ENCODE data around the gene CYTL1. TPM values are rescaled to one million over a fixed set of nuclear protein-coding genes. Genes with fewer than 3 reads are reported as not detected.

Gene CYTL1
- total and polyA plus RNA-seq, 2 donors (not counting 3 experiments of a cell fraction or from before 2014, with no cell fraction given), result 4.0 to 36.8 TPM

- dilution Hi-C loops (cut with MboI; ENCODE audit: extremely low pct_ligation_motif_present, low sequenced_read_pairs), result no loop called here
- Histone ChIP-seq H3K27me3 (ENCODE audit: control insufficient read depth in 2 of 2, insufficient read depth in 2 of 2, low read length in 2 of 2) (no peaks in the 10 kb centered on the region), H3K36me3 (ENCODE audit: control insufficient read depth in 2 of 2, extremely low read depth in 1 of 2, insufficient read depth in 2 of 2, low read length in 2 of 2) (no peaks in the 10 kb centered on the region), H3K4me1 (ENCODE audit: control insufficient read depth, extremely low read depth, insufficient read depth, low read length) (no peaks in the 10 kb centered on the region), H3K9ac (replicated peaks; ENCODE audit: extremely low read depth, insufficient read depth, low read length) (no peak overlapping the region), H3K27ac (ENCODE audit: insufficient read depth, low read depth, low read length) (no peak overlapping the region), H3K9me3 (replicated peaks; ENCODE audit: control insufficient read depth, insufficient read depth, low read length) (no peaks in the 10 kb centered on the region), H3K4me3 (replicated peaks in 1 of 3; ENCODE audit: insufficient read depth in 1 of 3, low read depth in 1 of 3, low read length in 3 of 3) (no peak overlapping the region), H3K4me2 (ENCODE audit: insufficient read depth, low read length) (no peak overlapping the region), H3K79me2 (ENCODE audit: control insufficient read depth, insufficient read depth, low read length) (no peaks in the 10 kb centered on the region), H4K20me1 (replicated peaks; ENCODE audit: control insufficient read depth, extremely low read depth, insufficient read depth, low read length) (no peaks in the 10 kb centered on the region), H2AFZ (ENCODE audit: low read depth, low read length) (no peak overlapping the region), H3K9me1 (replicated peaks; ENCODE audit: control insufficient read depth, extremely low read depth, insufficient read depth, low read length) (no peaks in the 10 kb centered on the region)
- POLR2A ChIA-PET, result no interaction called here
- FAIRE-seq (no peak), DNase-seq (ENCODE audit: low read depth, low spot score) (no peak)
- intact Hi-C loops (cut with micrococcal nuclease), result no loop called here
- CTCF ChIA-PET, result no interaction called here
- TF ChIP-seq POLR2AphosphoS5 (IDR thresholded peaks at IDR 0.05; ENCODE audit: insufficient read depth, low read depth, low read length), result no peak
- no peak for TF ChIP-seq JUN (IDR thresholded peaks at IDR 0.05; ENCODE audit: borderline replicate concordance, insufficient read depth, insufficient read length, low read depth)
- TF ChIP-seq GATA2 (IDR thresholded peaks at IDR 0.05; ENCODE audit: insufficient read depth, insufficient read length, low read depth, low read length), result no peak
- TF ChIP-seq MAX (IDR thresholded peaks at IDR 0.05; ENCODE audit: insufficient read depth, insufficient read length), result no peak
- no peak for TF ChIP-seq POLR2A (IDR thresholded peaks at IDR 0.05; ENCODE audit: low read depth, low read length)
- no peak for TF ChIP-seq EZH2 (IDR thresholded peaks at IDR 0.05; ENCODE audit: borderline replicate concordance, low read depth, low read length, severe bottlenecking)
- no peak for TF ChIP-seq MYC (IDR thresholded peaks at IDR 0.05; ENCODE audit: low read depth, low read length)
- no TSS peak for BruUV-seq (replicated peaks)
These were observed 38.5 kb downstream of the CYTL1 start for GRCh38 chr4:4980621-4981230.

- H3K79me2 ChIP-seq (ENCODE audit: control insufficient read depth, insufficient read depth, low read length), result no peaks in the 10 kb centered on the region
- H3K9ac ChIP-seq (replicated peaks; ENCODE audit: extremely low read depth, insufficient read depth, low read length), result no peak overlapping the region
- no peak overlapping the region for H2AFZ ChIP-seq (ENCODE audit: low read depth, low read length)
- no peaks in the 10 kb centered on the region for H3K36me3 ChIP-seq (ENCODE audit: control insufficient read depth in 2 of 2, extremely low read depth in 1 of 2, insufficient read depth in 2 of 2, low read length in 2 of 2)
- H3K4me1 ChIP-seq (ENCODE audit: control insufficient read depth, extremely low read depth, insufficient read depth, low read length), result no peaks in the 10 kb centered on the region
- dilution Hi-C loops (cut with MboI; ENCODE audit: extremely low pct_ligation_motif_present, low sequenced_read_pairs), result no loop called here
- no peak overlapping the region for H3K27ac ChIP-seq (ENCODE audit: insufficient read depth, low read depth, low read length)
- no peak overlapping the region for H3K4me3 ChIP-seq (replicated peaks in 1 of 3; ENCODE audit: insufficient read depth in 1 of 3, low read depth in 1 of 3, low read length in 3 of 3)
- intact Hi-C loops (cut with micrococcal nuclease), result no loop called here
- BruUV-seq (replicated peaks), result no TSS peak
- H3K9me1 ChIP-seq (replicated peaks; ENCODE audit: control insufficient read depth, extremely low read depth, insufficient read depth, low read length), result no peaks in the 10 kb centered on the region
- no peak overlapping the region for H3K4me2 ChIP-seq (ENCODE audit: insufficient read depth, low read length)
- no peak for TF ChIP-seq CTCF (IDR thresholded peaks at IDR 0.05; ENCODE audit: extremely low read depth in 1 of 2, insufficient read depth in 1 of 2, low read depth in 1 of 2, low read length in 2 of 2)
- TF ChIP-seq POLR2A (IDR thresholded peaks at IDR 0.05; ENCODE audit: low read depth, low read length), result no peak
- TF ChIP-seq FOS (IDR thresholded peaks at IDR 0.05; ENCODE audit: borderline replicate concordance, insufficient read depth, low read length), result no peak
- TF ChIP-seq MAX (IDR thresholded peaks at IDR 0.05; ENCODE audit: insufficient read depth, insufficient read length), result no peak
- no peak for TF ChIP-seq POLR2AphosphoS5 (IDR thresholded peaks at IDR 0.05; ENCODE audit: insufficient read depth, low read depth, low read length)
- TF ChIP-seq JUN (IDR thresholded peaks at IDR 0.05; ENCODE audit: borderline replicate concordance, insufficient read depth, insufficient read length, low read depth), result no peak
- TF ChIP-seq MYC (IDR thresholded peaks at IDR 0.05; ENCODE audit: low read depth, low read length), result no peak
- TF ChIP-seq GATA2 (IDR thresholded peaks at IDR 0.05; ENCODE audit: insufficient read depth, insufficient read length, low read depth, low read length), result no peak
- TF ChIP-seq EZH2 (IDR thresholded peaks at IDR 0.05; ENCODE audit: borderline replicate concordance, low read depth, low read length, severe bottlenecking), result no peak
- no peaks in the 10 kb centered on the region for H3K27me3 ChIP-seq (ENCODE audit: control insufficient read depth in 2 of 2, insufficient read depth in 2 of 2, low read length in 2 of 2)
- FAIRE-seq (no peak), DNase-seq (ENCODE audit: low read depth, low spot score) (no peak)
- H4K20me1 ChIP-seq (replicated peaks; ENCODE audit: control insufficient read depth, extremely low read depth, insufficient read depth, low read length), result no peaks in the 10 kb centered on the region
- POLR2A ChIA-PET, result no interaction called here
- CTCF ChIA-PET, result no interaction called here
- no peaks in the 10 kb centered on the region for H3K9me3 ChIP-seq (replicated peaks; ENCODE audit: control insufficient read depth, insufficient read depth, low read length)
These were observed 39.3 kb downstream of the CYTL1 start for GRCh38 chr4:4979971-4980370.
